Omental fat pad (tissue), 4 donors: ENCODE data around the gene DRD4. TPM values are rescaled to one million over a fixed set of nuclear protein-coding genes. Genes with fewer than 3 reads are reported as not detected.

Experiments used
- ATAC-seq: fragments of 150-250 bp; one replicate; pipeline ENCODE4 v1.9.1; 2016; ENCODE audit warnings: mild to moderate bottlenecking, moderate library complexity; ENCODE audit not compliant: low FRiP score
- DNase-seq: peaks from one replicate; pipeline ENCODE4 v3.0.0-alpha.2; 2019; ENCODE audit warnings: low spot score
- CTCF ChIP-seq, 3 donors: fragments of 450-650 bp; IDR thresholded peaks; one replicate each; pipeline ENCODE4 v1.5.1; 2016 to 2017; ENCODE audit warnings: antibody characterized with exemption in 3 of 3, mild to moderate bottlenecking in 3 of 3, moderate library complexity in 2 of 3
- total RNA-seq, 4 donors: library from RNA; depleted of rRNA; stranded (reverse); fragments of >200 nt; gene quantifications; one replicate each; pipeline ENCODE4 v1.1.0, GENCODE V29; 2016

The DRD4 gene
- total RNA-seq, 4 donors from 2014 or later: 0.50 TPM; not detected in 3

- TF ChIP-seq CTCF (IDR thresholded peaks at IDR 0.05): no peak
- ATAC-seq (peak; percentile 26), DNase-seq (no peak)
These were observed 28.7 kb downstream of the DRD4 start for GRCh38 chr11:665704-666281.

- DNase-seq (no peak), ATAC-seq (no peak)
- no peak for TF ChIP-seq CTCF (IDR thresholded peaks at IDR 0.05)
These were observed 36.8 kb downstream of the DRD4 start for GRCh38 chr11:673866-674265.

- no peak for TF ChIP-seq CTCF (IDR thresholded peaks at IDR 0.05)
- DNase-seq (no peak), ATAC-seq (no peak)
These were observed 37.3 kb downstream of the DRD4 start for GRCh38 chr11:674406-674805.

GRCh38 chr11:678297-678696, 41.2 kb downstream of the DRD4 start:
- ATAC-seq (no peak), DNase-seq (no peak)
- no peak for TF ChIP-seq CTCF (IDR thresholded peaks at IDR 0.05)

- no peak for DNase-seq
- no peak for TF ChIP-seq CTCF (IDR thresholded peaks at IDR 0.05)
These were observed 42.5 kb downstream of the DRD4 start for GRCh38 chr11:679271-680207.

GRCh38 chr11:680476-680875, 43.4 kb downstream of the DRD4 start:
- ATAC-seq: no peak
- no peak for DNase-seq
- TF ChIP-seq CTCF (IDR thresholded peaks at IDR 0.05): no peak

More at GRCh38 chr11:679271-680207, 42.5 kb downstream of the DRD4 start:
- ATAC-seq: no peak
